Uterus (tissue), 4 donors: ENCODE measurements around the gene MRC2. TPM values are rescaled to one million over a fixed set of nuclear protein-coding genes. Genes with fewer than 3 reads are reported as not detected.
A peak's percentile ranks its signal among the peaks of the same experiment; 100 is the strongest.

Experiments
- DNase-seq, 2 donors: peaks; one replicate each; pipeline ENCODE4 v3.0.0-alpha.2; 2019 to 2020
- H3K27ac ChIP-seq, 2 donors: fragments of 200-600 bp; sonication (generic); 1 replicate in 1 of 2; 2 replicates in 1 of 2; pipeline ENCODE4 v1.5.1; 2016 to 2018
- H3K27me3 ChIP-seq, 2 donors: fragments of 200-600 bp; sonication (generic); one replicate each; pipeline ENCODE4 v1.5.1; 2018 to 2019; ENCODE audit warnings: control low read depth in 1 of 2
- H3K36me3 ChIP-seq, 2 donors: fragments of 200-600 bp; sonication (generic); one replicate each; pipeline ENCODE4 v1.5.1; 2019; ENCODE audit warnings: control low read depth in 1 of 2
- H3K4me1 ChIP-seq, 2 donors: fragments of 200-600 bp; sonication (generic); one replicate each; pipeline ENCODE4 v1.5.1; 2018 to 2019; ENCODE audit warnings: control low read depth in 1 of 2
- H3K4me3 ChIP-seq, 2 donors: fragments of 200-600 bp; sonication (generic); 1 replicate in 1 of 2; 2 replicates in 1 of 2; pipeline ENCODE4 v1.5.1; 2018 to 2019; ENCODE audit warnings: mild to moderate bottlenecking in 1 of 2
- H3K9me3 ChIP-seq, 2 donors: fragments of 200-600 bp; sonication (generic); one replicate each; pipeline ENCODE4 v1.5.1; 2019; ENCODE audit warnings: control low read depth in 1 of 2
- CTCF ChIP-seq, 4 experiments: fragments of 200-600 bp in 2 of 4; fragments of 450-650 bp in 2 of 4; sonication (generic) in 2 of 4; IDR thresholded peaks; one replicate each; pipeline ENCODE4 v1.5.1; 2016 to 2019; ENCODE audit warnings: antibody characterized with exemption in 4 of 4, mild to moderate bottlenecking in 2 of 4, moderate library complexity in 1 of 4
- POLR2A ChIP-seq, 2 donors: fragments of 450-650 bp; IDR thresholded peaks; one replicate each; pipeline ENCODE4 v1.6.1; 2016; ENCODE audit warnings: antibody characterized with exemption in 2 of 2, mild to moderate bottlenecking in 1 of 2, moderate library complexity in 1 of 2
- intact Hi-C: fragments of 100-400 bp; cut with DNase I; formaldehyde crosslinking; loops from one replicate; pipeline ENCODE4 v1.15.1; 2023; ENCODE audit warnings: low total_unique reads
- total RNA-seq, 4 donors: library from RNA; depleted of rRNA in 3 of 4; stranded (reverse); fragments of >200 nt in 3 of 4; gene quantifications; one replicate each; pipeline versions ENCODE4 v1.1.0 to v1.2.4, GENCODE V29; 2014 to 2023
- donor health status: DM: yes; HTN: yes; CAD: no.

Gene MRC2
- total RNA-seq, 4 donors from 2014 or later = 30.7 to 273 (median 102) TPM

GRCh38 chr17:62706598-62707424 lies 79.3 kb downstream of the MRC2 start:
- no peak for TF ChIP-seq POLR2A (IDR thresholded peaks at IDR 0.05)
- TF ChIP-seq CTCF (IDR thresholded peaks at IDR 0.05) = no peak
- intact Hi-C loops = loop anchor here (10.0 kb wide), 1 partner anchor 258 kb away; the partner anchor contains the start of gene TANC2
- Histone ChIP-seq H3K4me1 (peaks cover 0 to 5% of the 10 kb centered on the region in 2 donors), H3K27ac (peak overlapping the region in 1 of 2 donors; percentile 68), H3K4me3 (no peak overlapping the region), H3K27me3 (no peaks in the 10 kb centered on the region), H3K9me3 (no peaks in the 10 kb centered on the region), H3K36me3 (no peaks in the 10 kb centered on the region)
- no peak for DNase-seq

- no peaks in the 10 kb centered on the region for H3K27me3 ChIP-seq
- H3K36me3 ChIP-seq = no peaks in the 10 kb centered on the region
- no peak overlapping the region for H3K4me3 ChIP-seq
- no peak for DNase-seq
- H3K27ac ChIP-seq = no peak overlapping the region
- H3K4me1 ChIP-seq = peaks cover 0 to 5% of the 10 kb centered on the region in 2 donors
- no peaks in the 10 kb centered on the region for H3K9me3 ChIP-seq
- TF ChIP-seq CTCF (IDR thresholded peaks at IDR 0.05) = no peak
- no peak for TF ChIP-seq POLR2A (IDR thresholded peaks at IDR 0.05)
- intact Hi-C loops = loop anchor here (10.0 kb wide), 1 partner anchor 257 kb away; the partner anchor contains the start of gene TANC2
These were observed 79.9 kb downstream of the MRC2 start for GRCh38 chr17:62707425-62707739.

- no peak overlapping the region for H3K4me3 ChIP-seq
- TF ChIP-seq CTCF (IDR thresholded peaks at IDR 0.05) = no peak
- no peak for TF ChIP-seq POLR2A (IDR thresholded peaks at IDR 0.05)
- H3K4me1 ChIP-seq = peaks cover 0 to under 1% of the 10 kb centered on the region in 2 donors
- intact Hi-C loops = loop anchor here (10.0 kb wide), 1 partner anchor 256 kb away; the partner anchor contains the start of gene TANC2
- H3K36me3 ChIP-seq = no peaks in the 10 kb centered on the region
- H3K27me3 ChIP-seq = no peaks in the 10 kb centered on the region
- no peak for DNase-seq
- no peak overlapping the region for H3K27ac ChIP-seq
- H3K9me3 ChIP-seq = no peaks in the 10 kb centered on the region
These were observed 81.1 kb downstream of the MRC2 start for GRCh38 chr17:62708587-62708986.

- intact Hi-C loops = no loop called here
- no peak for DNase-seq
- H3K27me3 ChIP-seq = no peaks in the 10 kb centered on the region
These were observed 84.7 kb downstream of the MRC2 start for GRCh38 chr17:62712171-62712581.

More at GRCh38 chr17:62712171-62712581, 84.7 kb downstream of the MRC2 start:
- H3K36me3 ChIP-seq = no peaks in the 10 kb centered on the region
- H3K4me3 ChIP-seq = no peak overlapping the region
- H3K27ac ChIP-seq = no peak overlapping the region
- H3K9me3 ChIP-seq = no peaks in the 10 kb centered on the region
- no peaks in the 10 kb centered on the region for H3K4me1 ChIP-seq
- TF ChIP-seq POLR2A (IDR thresholded peaks at IDR 0.05) (no peak), CTCF (IDR thresholded peaks at IDR 0.05) (no peak)
